Mucosa of stomach (tissue), 1 donor: ENCODE data around the gene CCDC86.
"Not testable (repeated sequence)": the region's sequence is repeated elsewhere in the genome, so short reads cannot be mapped to it uniquely, and the experiment has no call there.

Source experiments
- H3K27me3 ChIP-seq: one replicate; pipeline ENCODE4 v1.7.0; 2013; ENCODE audit warnings: mild to moderate bottlenecking, low read length; ENCODE audit not compliant: control insufficient read depth, insufficient read depth
- H3K36me3 ChIP-seq: one replicate; pipeline ENCODE4 v1.7.0; 2013; ENCODE audit warnings: low read length; ENCODE audit not compliant: control insufficient read depth, insufficient read depth
- H3K4me1 ChIP-seq: one replicate; pipeline ENCODE4 v1.7.0; 2013; ENCODE audit warnings: mild to moderate bottlenecking, low read length; ENCODE audit not compliant: control insufficient read depth, insufficient read depth
- H3K4me3 ChIP-seq: one replicate; pipeline ENCODE4 v1.7.0; 2013; ENCODE audit warnings: low read length
- H3K9ac ChIP-seq: one replicate; pipeline ENCODE4 v1.7.0; 2013; ENCODE audit warnings: mild to moderate bottlenecking, low read length, moderate library complexity
- H3K9me3 ChIP-seq: one replicate; pipeline ENCODE4 v1.7.0; 2013; ENCODE audit warnings: mild to moderate bottlenecking, low read length, moderate library complexity; ENCODE audit not compliant: control insufficient read depth
- donor health status: Pancreatic carcinoma.

CCDC86 gene

GRCh38 chr11:60813324-60813723 is 28.6 kb upstream of the CCDC86 start:
- H3K9ac ChIP-seq = no peak overlapping the region
- no peak overlapping the region for H3K4me3 ChIP-seq
- H3K9me3 ChIP-seq = no peaks in the 10 kb centered on the region
- peaks cover 7% of the 10 kb centered on the region for H3K4me1 ChIP-seq
- H3K36me3 ChIP-seq = no peaks in the 10 kb centered on the region
- H3K27me3 ChIP-seq = no peaks in the 10 kb centered on the region

DNA sequence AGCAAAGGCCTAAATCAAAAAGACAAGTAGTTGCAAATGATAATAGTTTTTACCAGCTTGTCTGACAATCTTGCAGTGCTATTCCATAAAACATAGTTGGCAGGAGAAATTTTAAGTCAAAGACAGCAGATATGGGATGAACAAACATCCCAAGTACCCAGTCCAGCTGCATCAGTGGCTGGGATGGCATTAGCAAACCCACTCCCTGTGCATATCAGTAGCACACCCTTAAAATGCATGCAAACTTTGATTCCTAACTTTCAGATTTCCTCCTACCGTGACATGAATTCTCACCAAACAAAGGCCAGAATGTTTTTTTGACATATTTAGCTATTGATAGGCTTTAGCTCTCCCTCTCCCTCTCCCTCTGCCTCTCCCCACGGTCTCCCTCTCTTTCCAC is 27.8 kb upstream of the CCDC86 start:
- Histone ChIP-seq H3K9ac (no peak overlapping the region), H3K9me3 (no peaks in the 10 kb centered on the region), H3K36me3 (no peaks in the 10 kb centered on the region), H3K27me3 (no peaks in the 10 kb centered on the region), H3K4me3 (no peak overlapping the region), H3K4me1 (peaks cover 7% of the 10 kb centered on the region)

GRCh38 chr11:60816590-60817157 is 25.2 kb upstream of the CCDC86 start:
- no peaks in the 10 kb centered on the region for H3K27me3 ChIP-seq
- no peak overlapping the region for H3K9ac ChIP-seq
- H3K4me1 ChIP-seq = no peaks in the 10 kb centered on the region
- no peak overlapping the region for H3K4me3 ChIP-seq
- H3K36me3 ChIP-seq = no peaks in the 10 kb centered on the region
- H3K9me3 ChIP-seq = no peaks in the 10 kb centered on the region

GRCh38 chr11:60818057-60818456 is 23.9 kb upstream of the CCDC86 start:
- no peak overlapping the region for H3K4me3 ChIP-seq
- no peaks in the 10 kb centered on the region for H3K9me3 ChIP-seq
- no peaks in the 10 kb centered on the region for H3K4me1 ChIP-seq
- H3K9ac ChIP-seq = no peak overlapping the region
- no peaks in the 10 kb centered on the region for H3K27me3 ChIP-seq
- H3K36me3 ChIP-seq = no peaks in the 10 kb centered on the region

GRCh38 chr11:60821827-60822599 is 19.9 kb upstream of the CCDC86 start:
- Histone ChIP-seq H3K9me3 (no peaks in the 10 kb centered on the region), H3K9ac (no peak overlapping the region), H3K36me3 (no peaks in the 10 kb centered on the region), H3K4me3 (no peak overlapping the region), H3K27me3 (no peaks in the 10 kb centered on the region), H3K4me1 (no peaks in the 10 kb centered on the region)

GRCh38 chr11:60823745-60824306 is 18.1 kb upstream of the CCDC86 start:
- H3K36me3 ChIP-seq, H3K9me3 ChIP-seq, H3K4me1 ChIP-seq, H3K9ac ChIP-seq, H3K27me3 ChIP-seq, H3K4me3 ChIP-seq: not testable (repeated sequence)

DNA sequence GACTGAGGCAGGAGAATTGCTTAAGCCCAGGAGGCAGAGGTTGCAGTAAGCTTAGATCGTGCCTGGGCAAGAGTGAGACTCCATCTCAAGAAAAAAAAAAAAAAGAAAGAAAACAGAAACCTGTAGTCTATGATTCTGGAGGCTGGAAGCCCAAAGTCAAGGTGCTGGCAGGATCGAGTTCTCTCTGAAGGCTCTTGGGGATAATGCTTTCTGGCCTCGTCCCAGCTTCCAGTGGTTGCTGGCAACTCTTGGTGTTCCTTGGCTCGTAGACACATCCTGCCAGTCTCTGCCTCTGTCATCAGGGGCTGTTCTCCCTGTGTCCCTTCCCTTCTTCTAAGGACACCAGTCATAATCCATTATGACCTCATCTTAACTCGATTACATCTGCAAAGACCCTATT is 16.8 kb upstream of the CCDC86 start:
- Histone ChIP-seq H3K4me3 (no peak overlapping the region), H3K27me3 (no peaks in the 10 kb centered on the region), H3K9me3 (no peaks in the 10 kb centered on the region), H3K9ac (no peak overlapping the region), H3K4me1 (no peaks in the 10 kb centered on the region), H3K36me3 (no peaks in the 10 kb centered on the region)

GRCh38 chr11:60825790-60826189 is 16.1 kb upstream of the CCDC86 start:
- Histone ChIP-seq H3K4me1 (no peaks in the 10 kb centered on the region), H3K36me3 (no peaks in the 10 kb centered on the region), H3K27me3 (no peaks in the 10 kb centered on the region), H3K4me3 (no peak overlapping the region), H3K9me3 (no peaks in the 10 kb centered on the region), H3K9ac (no peak overlapping the region)

- Histone ChIP-seq H3K36me3 (no peaks in the 10 kb centered on the region), H3K27me3 (no peaks in the 10 kb centered on the region), H3K4me3 (no peak overlapping the region), H3K9ac (no peak overlapping the region), H3K9me3 (no peaks in the 10 kb centered on the region), H3K4me1 (no peaks in the 10 kb centered on the region)
These were observed 11.3 kb upstream of the CCDC86 start for GRCh38 chr11:60830478-60831142.

- H3K27me3 ChIP-seq = no peaks in the 10 kb centered on the region
- no peaks in the 10 kb centered on the region for H3K9me3 ChIP-seq
- no peaks in the 10 kb centered on the region for H3K4me1 ChIP-seq
- H3K9ac ChIP-seq = no peak overlapping the region
- H3K36me3 ChIP-seq = no peaks in the 10 kb centered on the region
- no peak overlapping the region for H3K4me3 ChIP-seq
These were observed 10.8 kb upstream of the CCDC86 start for GRCh38 chr11:60831143-60831500.

- Histone ChIP-seq H3K27me3 (no peaks in the 10 kb centered on the region), H3K9ac (no peak overlapping the region), H3K36me3 (no peaks in the 10 kb centered on the region), H3K4me3 (no peak overlapping the region), H3K4me1 (no peaks in the 10 kb centered on the region), H3K9me3 (no peaks in the 10 kb centered on the region)
These were observed 10.3 kb upstream of the CCDC86 start for GRCh38 chr11:60831501-60832079.
